ENCODE results near the gene FOXP1.

- TF ChIP-seq NFE2L1 (CRISPR knock-in tag; IDR thresholded peaks at IDR 0.05; ENCODE audit: borderline replicate concordance) (no peak), FOXA3 (CRISPR knock-in tag; IDR thresholded peaks at IDR 0.05) (no peak), MXI1 (IDR thresholded peaks at IDR 0.05; ENCODE audit: borderline replicate concordance, low read depth, low read length) (no peak), ZNF546 (CRISPR knock-in tag; conservative IDR thresholded peaks at IDR 0.05) (no peak), ZNF317 (CRISPR knock-in tag; IDR thresholded peaks at IDR 0.05) (no peak), ZNF768 (CRISPR knock-in tag; IDR thresholded peaks at IDR 0.05) (no peak), MAZ (IDR thresholded peaks at IDR 0.05; ENCODE audit: borderline replicate concordance, low read depth, low read length) (no peak), MAZ (CRISPR knock-in tag; IDR thresholded peaks at IDR 0.05; ENCODE audit: low read depth) (no peak), ZNF580 (CRISPR knock-in tag; IDR thresholded peaks at IDR 0.05; ENCODE audit: borderline replicate concordance, low read depth) (no peak), ZNF280B (CRISPR knock-in tag; IDR thresholded peaks at IDR 0.05; ENCODE audit: borderline replicate concordance) (no peak), CTCF (CRISPR knock-in tag; IDR thresholded peaks at IDR 0.05) (no peak)
Measured at GRCh38 chr3:71463617-71464016, 119.9 kb downstream of the FOXP1 start.
